Stimulated activated CD4-positive, alpha-beta T cell treated with anti-CD3 and anti-CD28 coated beads, TNF-alpha, amount 100 ng/mL, for 24 hours (primary cell): Measurements from ENCODE around the gene BNC1.

Experiments used
- DNase-seq, 3 experiments: peaks; one replicate each; pipeline ENCODE4 v3.0.0-alpha.2; 2020; ENCODE audit warnings: low read depth in 3 of 3

The BNC1 gene, protein sequence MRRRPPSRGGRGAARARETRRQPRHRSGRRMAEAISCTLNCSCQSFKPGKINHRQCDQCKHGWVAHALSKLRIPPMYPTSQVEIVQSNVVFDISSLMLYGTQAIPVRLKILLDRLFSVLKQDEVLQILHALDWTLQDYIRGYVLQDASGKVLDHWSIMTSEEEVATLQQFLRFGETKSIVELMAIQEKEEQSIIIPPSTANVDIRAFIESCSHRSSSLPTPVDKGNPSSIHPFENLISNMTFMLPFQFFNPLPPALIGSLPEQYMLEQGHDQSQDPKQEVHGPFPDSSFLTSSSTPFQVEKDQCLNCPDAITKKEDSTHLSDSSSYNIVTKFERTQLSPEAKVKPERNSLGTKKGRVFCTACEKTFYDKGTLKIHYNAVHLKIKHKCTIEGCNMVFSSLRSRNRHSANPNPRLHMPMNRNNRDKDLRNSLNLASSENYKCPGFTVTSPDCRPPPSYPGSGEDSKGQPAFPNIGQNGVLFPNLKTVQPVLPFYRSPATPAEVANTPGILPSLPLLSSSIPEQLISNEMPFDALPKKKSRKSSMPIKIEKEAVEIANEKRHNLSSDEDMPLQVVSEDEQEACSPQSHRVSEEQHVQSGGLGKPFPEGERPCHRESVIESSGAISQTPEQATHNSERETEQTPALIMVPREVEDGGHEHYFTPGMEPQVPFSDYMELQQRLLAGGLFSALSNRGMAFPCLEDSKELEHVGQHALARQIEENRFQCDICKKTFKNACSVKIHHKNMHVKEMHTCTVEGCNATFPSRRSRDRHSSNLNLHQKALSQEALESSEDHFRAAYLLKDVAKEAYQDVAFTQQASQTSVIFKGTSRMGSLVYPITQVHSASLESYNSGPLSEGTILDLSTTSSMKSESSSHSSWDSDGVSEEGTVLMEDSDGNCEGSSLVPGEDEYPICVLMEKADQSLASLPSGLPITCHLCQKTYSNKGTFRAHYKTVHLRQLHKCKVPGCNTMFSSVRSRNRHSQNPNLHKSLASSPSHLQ

GRCh38 chr15:83284559-83285283 lies at the start of gene BNC1:
TSS of gene BNC1 (minus strand) at chr15:83284664. CDS start at chr15:83284628, 36 bp downstream.
- no peak for DNase-seq

- no peak for DNase-seq
Measured at GRCh38 chr15:83327041-83327440, 42.6 kb upstream of the BNC1 start.

- DNase-seq: no peak
Measured at GRCh38 chr15:83324799-83325198, 40.3 kb upstream of the BNC1 start.

GRCh38 chr15:83323296-83323711 lies 38.8 kb upstream of the BNC1 start:
- DNase-seq: no peak

GRCh38 chr15:83322691-83323090 lies 38.2 kb upstream of the BNC1 start:
- no peak for DNase-seq

DNA sequence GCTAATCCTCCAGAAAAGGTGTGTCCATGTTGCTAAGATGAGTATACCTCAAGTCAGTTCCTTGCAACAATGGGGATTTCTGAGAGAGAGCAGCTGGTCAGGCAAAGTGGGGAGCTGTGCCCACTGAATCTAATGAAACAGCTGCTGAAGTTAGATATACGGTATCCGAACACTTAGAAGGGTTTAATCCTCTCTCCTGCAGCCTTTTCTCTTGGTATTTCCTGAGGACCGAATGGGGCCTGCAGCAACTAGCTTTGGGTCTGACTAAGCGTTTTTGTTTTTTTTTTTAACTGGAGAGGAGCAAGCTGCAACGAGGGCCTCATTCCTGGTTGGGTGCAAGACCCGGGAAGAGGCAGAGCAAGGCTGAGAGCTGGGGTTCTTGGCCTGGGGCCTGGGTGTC lies 37.6 kb upstream of the BNC1 start:
- no peak for DNase-seq

- no peak for DNase-seq
Measured at GRCh38 chr15:83320844-83321243, 36.4 kb upstream of the BNC1 start.

DNA sequence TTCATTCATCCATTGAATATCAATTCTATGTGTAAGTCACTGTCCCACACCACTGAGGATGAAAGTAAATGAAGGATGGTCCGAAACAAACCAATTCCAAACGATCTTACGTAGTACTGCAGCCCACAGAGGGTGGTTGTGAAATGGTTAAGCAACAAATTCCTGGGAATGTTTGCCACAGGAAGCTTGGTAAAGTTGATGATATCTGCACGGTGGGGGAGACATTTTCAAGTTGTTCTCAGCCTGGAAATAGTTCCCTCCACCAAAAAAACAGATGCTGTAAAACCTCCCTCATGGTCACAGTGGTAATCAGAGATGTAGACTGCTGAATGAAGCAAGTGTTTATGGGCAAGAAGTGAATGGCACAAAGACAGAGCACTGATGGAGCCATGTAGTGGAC lies 35.9 kb upstream of the BNC1 start:
- DNase-seq: no peak

GRCh38 chr15:83319771-83320170 lies 35.3 kb upstream of the BNC1 start:
- DNase-seq: no peak

DNA sequence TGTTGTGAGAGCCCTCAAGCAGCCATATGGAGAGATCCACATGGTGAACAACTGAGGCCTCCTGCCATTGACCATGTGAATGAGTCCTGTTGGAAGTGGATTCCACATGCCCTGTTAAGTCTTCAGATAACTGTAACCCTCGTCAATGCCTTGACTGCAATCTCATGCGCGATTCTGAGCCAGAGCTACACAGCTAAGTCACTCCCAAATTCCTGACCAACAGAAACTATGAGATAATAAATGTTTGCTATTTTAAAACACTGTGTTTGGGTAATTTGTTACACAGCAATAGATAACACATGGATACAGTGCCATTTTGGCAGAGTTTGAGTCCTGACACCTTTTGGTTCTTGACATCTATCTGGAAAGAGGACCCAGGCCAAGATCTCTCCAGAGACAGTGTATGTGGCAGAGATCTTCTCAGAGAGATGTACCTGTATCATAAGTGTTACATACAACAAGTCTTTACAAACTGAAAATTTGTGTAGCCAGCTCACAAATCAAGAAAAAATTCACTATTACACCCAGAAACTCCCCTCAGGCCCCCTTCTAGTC lies 34.5 kb upstream of the BNC1 start:
- DNase-seq: no peak

GRCh38 chr15:83318036-83318435 lies 33.6 kb upstream of the BNC1 start:
- DNase-seq: no peak

DNA sequence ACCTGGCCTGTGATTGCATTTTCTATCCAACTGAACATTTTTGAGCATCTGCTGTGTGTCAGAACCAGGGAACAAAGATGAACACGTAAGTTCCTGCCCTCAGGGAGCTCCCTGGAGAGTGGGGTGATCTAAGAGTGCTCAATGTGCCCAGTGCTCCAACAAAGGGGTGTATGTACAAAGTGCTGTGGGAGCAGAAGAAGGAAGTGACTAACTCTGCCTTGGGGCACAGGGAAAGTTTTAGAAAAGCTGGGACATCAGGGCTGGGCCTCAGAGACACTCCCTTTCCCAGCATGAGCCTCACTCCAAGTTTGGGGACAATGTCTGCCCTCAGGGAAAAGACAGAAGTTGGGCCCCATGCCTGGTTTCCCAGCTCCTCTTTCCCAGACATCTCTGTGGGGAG lies 27.6 kb upstream of the BNC1 start:
- DNase-seq: no peak

- DNase-seq: no peak
Measured at GRCh38 chr15:83310521-83311456, 26.3 kb upstream of the BNC1 start.

DNA sequence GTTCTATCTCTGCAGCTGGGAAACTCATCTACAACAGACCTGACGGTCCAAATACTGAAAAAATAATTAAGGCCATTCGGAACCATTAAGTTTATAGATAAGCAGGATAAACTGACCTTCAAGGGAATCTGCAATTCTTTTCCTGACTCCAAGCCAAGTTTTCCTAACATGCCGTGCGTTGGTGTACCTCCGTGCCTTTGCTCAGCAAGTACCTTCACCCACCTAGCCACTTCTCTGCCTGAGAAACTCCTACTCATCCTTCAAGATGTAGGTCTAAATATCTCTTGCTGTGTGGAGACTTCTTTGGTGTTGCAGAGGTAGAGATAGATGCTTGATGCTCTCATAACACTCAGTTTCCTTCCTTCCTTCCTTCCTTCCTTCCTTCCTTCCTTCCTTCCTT lies 24.2 kb upstream of the BNC1 start:
- no peak for DNase-seq

- DNase-seq: no peak
Measured at GRCh38 chr15:83306561-83306960, 22.1 kb upstream of the BNC1 start.

- no peak for DNase-seq
Measured at GRCh38 chr15:83305704-83306291, 21.3 kb upstream of the BNC1 start.

- DNase-seq: no peak
Measured at GRCh38 chr15:83304861-83305703, 20.6 kb upstream of the BNC1 start.

- DNase-seq: no peak
Measured at GRCh38 chr15:83303535-83303934, 19.1 kb upstream of the BNC1 start.

DNA sequence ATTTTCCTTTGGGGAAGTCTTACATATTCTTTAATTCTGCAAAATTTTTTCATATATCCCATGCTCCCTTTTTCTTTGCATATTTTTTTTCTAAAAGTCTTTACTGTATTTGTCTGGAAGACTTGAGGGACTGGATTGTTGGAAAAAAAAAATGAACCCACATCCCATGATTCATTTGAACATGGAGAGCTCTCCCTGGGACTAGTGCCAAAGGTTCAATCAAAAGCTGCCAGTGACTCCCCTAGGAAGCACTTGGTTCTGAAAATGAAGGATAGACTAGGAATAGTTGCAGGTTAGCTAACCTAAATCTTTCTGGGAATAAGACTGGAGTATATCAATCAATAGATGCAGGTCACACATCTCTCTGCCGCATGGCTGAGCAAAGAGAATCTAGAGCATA lies 16.4 kb upstream of the BNC1 start:
- DNase-seq: no peak
